ENCODE measurements around the gene EPHA8.

DNA sequence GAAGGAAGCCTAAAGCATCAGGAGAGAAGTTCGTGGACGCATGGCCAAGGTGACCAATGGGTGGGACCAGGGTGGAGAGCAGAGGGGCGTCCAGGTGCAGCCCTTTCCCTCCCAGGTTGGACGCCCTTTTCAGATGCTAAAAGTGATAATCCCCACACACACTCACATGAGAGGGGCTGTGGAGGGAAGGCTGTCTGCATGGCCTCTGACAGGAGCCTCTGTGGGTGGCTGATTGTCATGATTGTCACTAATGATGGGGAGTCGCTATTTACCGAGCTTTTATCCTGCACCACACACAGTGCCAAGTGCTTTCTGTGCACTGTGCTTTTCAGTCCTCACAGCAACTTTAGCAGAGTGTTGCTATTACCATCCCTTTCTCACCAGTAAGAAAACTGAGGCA lies 46.0 kb downstream of the EPHA8 start:
- TF ChIP-seq USF2 (IDR thresholded peaks at IDR 0.05; ENCODE audit: borderline replicate concordance, low read depth, low read length) = no peak
- TF ChIP-seq, protein P1, sequence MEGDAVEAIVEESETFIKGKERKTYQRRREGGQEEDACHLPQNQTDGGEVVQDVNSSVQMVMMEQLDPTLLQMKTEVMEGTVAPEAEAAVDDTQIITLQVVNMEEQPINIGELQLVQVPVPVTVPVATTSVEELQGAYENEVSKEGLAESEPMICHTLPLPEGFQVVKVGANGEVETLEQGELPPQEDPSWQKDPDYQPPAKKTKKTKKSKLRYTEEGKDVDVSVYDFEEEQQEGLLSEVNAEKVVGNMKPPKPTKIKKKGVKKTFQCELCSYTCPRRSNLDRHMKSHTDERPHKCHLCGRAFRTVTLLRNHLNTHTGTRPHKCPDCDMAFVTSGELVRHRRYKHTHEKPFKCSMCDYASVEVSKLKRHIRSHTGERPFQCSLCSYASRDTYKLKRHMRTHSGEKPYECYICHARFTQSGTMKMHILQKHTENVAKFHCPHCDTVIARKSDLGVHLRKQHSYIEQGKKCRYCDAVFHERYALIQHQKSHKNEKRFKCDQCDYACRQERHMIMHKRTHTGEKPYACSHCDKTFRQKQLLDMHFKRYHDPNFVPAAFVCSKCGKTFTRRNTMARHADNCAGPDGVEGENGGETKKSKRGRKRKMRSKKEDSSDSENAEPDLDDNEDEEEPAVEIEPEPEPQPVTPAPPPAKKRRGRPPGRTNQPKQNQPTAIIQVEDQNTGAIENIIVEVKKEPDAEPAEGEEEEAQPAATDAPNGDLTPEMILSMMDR (IDR thresholded peaks at IDR 0.05) = no peak
- no peak for TF ChIP-seq EP300 (IDR thresholded peaks at IDR 0.05; ENCODE audit: borderline replicate concordance in 1 of 2, low read depth in 1 of 2, low read length in 1 of 2)
- TF ChIP-seq, protein P2, sequence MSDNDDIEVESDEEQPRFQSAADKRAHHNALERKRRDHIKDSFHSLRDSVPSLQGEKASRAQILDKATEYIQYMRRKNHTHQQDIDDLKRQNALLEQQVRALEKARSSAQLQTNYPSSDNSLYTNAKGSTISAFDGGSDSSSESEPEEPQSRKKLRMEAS (IDR thresholded peaks at IDR 0.05; ENCODE audit: low read depth) = no peak
- no peak for TF ChIP-seq TAF1 (IDR thresholded peaks at IDR 0.05; ENCODE audit: borderline replicate concordance, low read depth, low read length)
- no peak for TF ChIP-seq GATA2 (CRISPR knock-in tag; IDR thresholded peaks at IDR 0.05)
- TF ChIP-seq RAD21 (IDR thresholded peaks at IDR 0.05; ENCODE audit: low read length) = no peak
- no peak for TF ChIP-seq POLR2AphosphoS5 (IDR thresholded peaks at IDR 0.05; ENCODE audit: low read depth, low read length)

All from SK-N-SH (cell line).